Measurements from ENCODE around the gene HNRNPAB.

DNA sequence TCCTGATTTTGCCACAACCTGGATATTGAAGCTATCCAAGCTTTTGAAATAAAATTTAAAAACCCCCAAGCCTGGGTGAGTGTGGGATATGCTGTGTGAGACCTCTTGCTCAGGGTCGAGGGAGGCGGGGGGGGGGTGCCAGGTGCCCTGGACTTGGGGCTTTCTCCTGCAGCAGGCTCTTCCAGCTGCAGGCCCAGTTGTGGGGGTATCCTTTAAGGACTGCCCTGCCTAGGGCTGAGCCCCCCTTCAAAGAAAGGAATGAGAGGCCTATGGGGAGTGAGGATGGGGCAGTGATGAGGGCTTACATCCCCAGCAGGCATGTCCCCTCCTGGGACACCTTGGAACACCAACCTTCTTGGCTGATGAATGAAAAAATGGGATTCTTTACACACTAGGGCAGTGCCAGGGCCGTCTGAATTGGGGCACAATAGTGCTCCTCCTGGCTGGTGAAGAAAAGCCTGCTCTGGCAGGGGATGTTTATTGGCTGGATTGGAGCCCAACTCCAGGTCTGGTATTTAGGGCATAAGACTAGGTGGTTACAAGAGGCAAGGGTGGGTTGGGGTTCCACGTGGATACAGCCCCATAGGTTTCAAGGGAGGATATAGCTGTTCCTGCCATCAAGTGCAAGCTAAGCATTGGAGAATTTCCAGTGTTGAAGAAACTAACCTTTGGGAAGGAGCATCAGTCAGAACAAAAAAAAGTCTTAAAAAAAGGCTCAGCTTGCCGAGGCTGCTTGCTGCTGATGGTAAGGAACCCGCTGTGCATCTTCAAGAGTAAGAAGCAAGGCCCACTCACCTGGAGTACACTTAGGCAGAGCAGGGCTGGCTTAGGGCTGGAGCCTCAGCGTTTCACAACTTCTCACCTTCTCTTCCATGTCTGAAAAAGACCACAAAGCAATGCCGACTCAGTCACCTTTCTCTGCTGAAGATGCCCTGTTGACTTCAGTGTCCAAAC lies 7.0 kb downstream of the HNRNPAB start:
- TF ChIP-seq CTCF (IDR thresholded peaks at IDR 0.05) = no peak
- TF ChIP-seq POLR2A (IDR thresholded peaks at IDR 0.05) = no peak
